GM21423 (cell line): ENCODE results near the gene CHST6.
"Not testable (repeated sequence)": the region's sequence is repeated elsewhere in the genome, so short reads cannot be mapped to it uniquely, and the experiment has no call there.

Experiments
- ATAC-seq: cut with Tn5 transposase; IDR thresholded peaks from one replicate; pipeline ENCODE4 v1.9.1; 2021; ENCODE audit warnings: mild to moderate bottlenecking, moderate library complexity; ENCODE audit not compliant: unreplicated experiment

The CHST6 gene

GRCh38 chr16:75477680-75478473 lies 17.4 kb downstream of the CHST6 start:
- no peak for ATAC-seq

- ATAC-seq: no peak
Observed at GRCh38 chr16:75476817-75477216, 18.4 kb downstream of the CHST6 start.

GRCh38 chr16:75475420-75475847 lies 19.8 kb downstream of the CHST6 start:
- ATAC-seq: no peak

DNA sequence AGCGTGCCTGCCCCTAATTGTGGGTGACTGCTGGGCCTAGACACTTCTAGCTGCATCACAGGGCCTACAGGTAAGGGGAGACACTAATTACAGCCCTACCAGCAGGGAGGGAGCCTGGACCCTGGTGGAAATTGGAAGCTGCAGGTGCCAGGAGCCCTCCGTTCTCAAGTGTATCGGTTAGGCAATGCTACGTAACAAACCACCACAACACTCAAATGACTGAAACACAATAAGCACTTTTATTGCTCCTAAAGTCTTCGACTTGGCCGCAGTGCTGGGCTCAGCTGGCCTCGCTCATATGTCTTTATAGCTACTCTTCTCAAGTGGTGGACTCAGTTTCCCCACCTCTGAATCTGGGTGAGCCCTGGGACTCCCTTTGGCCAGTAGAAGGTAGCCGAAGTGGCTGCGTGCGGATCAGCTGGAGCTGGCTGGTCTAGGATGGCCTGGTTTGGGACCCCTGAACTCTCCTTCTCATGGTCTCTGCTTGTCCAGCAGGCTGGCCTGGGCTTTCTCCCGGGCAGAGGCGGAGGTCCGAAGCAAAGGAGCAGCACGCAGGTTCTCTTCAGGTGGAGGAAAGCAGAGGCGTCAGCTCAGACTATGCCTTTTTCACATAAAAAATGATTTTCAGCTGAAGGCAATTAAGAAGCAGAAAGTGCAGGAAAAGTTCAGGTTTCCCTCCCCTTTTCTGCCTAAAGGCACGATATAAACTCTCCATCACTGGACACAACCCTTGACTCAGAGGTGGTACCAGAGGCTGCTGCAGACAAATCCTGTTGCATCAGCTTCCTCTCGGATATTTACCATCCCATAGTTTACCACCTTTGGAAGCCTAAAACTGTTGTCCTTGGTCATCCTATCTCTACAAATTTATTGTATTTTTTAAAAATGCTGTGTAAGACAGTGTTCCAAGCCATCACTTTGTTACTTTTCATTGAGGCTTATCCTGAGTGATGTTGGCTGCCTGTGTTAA lies 22.0 kb downstream of the CHST6 start:
- ATAC-seq: no peak

DNA sequence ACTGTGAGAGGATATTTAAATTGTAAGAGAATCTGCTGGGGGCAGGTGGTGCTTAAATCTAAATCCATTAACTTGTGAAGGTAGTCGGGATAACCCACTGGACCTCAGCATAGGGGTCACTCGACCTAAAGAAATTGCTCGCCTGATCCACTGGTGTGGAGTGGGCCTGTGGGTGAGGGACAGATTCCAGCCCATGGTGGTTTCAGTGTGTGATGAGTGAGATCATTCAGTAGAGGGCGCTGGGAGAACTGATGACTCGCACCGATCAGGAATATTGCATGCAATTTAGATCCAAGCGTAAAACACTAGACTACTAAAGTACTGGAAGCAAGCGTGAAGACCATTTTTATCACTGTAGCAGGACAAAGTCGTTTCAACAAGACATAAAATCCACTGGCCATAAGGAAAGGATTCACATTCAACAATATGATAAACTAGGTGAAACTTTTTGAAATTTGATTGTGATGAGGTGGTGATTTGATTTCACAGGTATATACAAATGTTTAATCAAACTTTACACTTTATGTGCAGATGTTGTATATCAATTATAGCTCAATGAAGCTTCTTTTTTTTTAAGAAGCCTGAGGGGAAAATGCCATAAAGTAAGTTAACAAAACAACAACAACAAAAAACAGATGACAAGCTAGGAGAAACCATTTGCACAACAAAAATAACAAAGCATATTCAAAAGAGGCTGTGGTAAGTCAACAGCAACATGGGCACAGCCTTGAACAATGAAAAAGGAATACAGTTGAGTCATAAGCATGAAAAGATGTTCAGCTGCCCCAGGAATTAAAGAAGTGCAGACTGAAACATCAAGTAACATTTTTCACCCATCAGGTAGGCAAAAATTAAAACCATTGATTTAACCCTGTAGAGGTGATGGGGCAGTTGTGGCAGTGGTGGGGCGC lies 23.3 kb downstream of the CHST6 start:
- peak; percentile 90 for ATAC-seq

- ATAC-seq: no peak
Observed at GRCh38 chr16:75466760-75467159, 28.5 kb downstream of the CHST6 start.

DNA sequence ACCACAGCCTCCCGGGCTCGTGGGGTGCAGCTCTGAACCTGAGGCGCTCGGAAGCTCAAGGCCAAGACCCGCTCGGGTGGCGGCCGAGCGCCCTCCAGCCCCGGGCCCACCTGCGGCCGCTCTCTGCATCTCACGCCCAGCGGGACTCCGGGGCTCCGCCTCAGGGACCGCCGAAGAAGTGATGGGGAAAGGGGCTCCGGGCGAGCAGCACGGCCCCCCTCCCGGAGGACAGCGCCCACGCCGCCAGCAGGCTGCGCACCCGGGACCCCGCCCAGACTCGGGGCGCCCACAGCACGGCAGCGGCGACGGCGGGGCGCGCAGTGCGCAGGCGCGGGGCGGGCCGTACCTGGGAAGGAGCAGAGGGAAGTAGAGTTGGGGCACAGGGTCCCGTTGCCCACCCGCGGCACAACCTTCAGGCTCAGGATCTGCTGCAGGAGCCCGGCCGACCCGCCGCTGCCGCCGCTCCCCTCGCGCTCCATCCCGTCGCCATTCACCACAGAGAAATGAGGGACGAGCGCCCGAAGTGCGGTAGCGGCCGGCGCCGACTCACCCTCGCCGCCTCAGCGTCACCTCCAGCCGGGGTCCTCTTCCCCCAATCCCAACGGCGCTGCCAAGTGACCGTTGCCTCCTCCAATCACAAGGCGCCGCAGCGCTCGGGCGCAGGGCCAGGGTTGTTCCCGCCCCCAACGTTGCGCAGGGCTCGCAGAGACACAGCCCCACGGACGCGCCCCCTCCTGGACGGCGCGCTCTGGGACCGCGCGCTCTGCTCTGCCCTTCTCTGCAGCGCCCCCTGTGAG lies 30.9 kb downstream of the CHST6 start, which contains the start of gene TMEM170A:
Gene TMEM170A (minus strand): TSS at position 568 of the 797 bp plus-strand sequence. CDS start 89 bp downstream, at position 479.
- peak; percentile 93 for ATAC-seq

GRCh38 chr16:75463389-75464121 lies 31.7 kb downstream of the CHST6 start:
- peak; percentile 16 for ATAC-seq

DNA sequence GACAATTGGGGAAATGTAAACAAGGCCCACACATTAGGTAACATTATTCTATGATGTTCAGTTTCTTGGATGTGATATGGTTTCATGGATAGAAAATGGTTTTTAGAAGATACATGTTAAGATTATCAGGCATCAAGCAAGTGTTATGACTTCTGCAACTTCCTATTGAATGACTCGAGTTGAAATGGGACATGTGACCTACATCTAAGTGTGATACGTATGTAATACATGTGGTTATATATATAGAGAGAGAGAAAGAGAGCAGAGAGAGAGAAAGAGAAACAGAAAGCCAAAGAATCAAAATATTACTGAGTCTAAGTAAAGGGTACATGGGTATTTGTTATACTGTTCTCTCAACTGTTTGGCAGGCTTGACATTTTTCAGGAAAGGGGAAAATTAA lies 32.4 kb downstream of the CHST6 start:
- peak; percentile 19 for ATAC-seq

DNA sequence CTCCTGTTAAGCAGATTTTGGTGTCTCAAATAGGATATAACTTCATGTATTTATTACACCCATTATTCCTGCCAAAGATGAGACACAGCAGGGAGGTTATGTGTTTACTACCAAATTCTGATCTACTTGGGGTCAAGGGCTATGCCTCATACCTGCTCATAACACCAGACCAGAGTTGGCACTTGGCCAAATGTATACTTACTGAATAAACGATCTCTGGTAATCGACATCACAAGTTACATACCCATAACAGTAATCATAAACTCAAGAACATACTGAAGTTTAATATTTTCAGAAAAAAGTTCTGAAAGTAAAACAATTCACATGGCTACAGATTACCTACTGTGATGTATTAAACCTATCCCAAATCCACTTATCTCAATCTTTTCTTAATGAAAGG lies 33.7 kb downstream of the CHST6 start:
- no peak for ATAC-seq

GRCh38 chr16:75460446-75460845 lies 34.8 kb downstream of the CHST6 start:
- ATAC-seq: no peak

- no peak for ATAC-seq
Observed at GRCh38 chr16:75459691-75460090, 35.5 kb downstream of the CHST6 start.

GRCh38 chr16:75458439-75458838 lies 36.8 kb downstream of the CHST6 start:
- no peak for ATAC-seq

DNA sequence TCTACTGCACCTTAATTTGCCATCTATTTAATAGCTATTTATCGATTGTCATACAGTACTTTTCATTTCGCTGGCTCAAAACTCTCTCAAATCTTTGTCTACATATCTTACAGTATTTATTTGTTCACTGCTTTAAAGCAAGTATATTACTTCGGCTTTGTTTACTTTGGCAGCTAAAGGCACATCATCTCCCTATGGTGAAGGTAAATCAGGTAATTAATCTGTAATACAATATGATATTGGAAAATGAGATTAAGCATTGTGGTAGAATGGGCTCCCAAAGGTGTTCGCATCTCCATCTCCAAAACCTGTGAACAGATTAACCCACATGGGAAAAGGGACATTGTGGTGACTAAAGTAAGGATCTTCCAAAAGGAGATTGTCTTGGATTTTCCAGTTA lies 37.2 kb downstream of the CHST6 start:
- ATAC-seq: no peak

GRCh38 chr16:75457485-75458021 lies 37.7 kb downstream of the CHST6 start:
- no peak for ATAC-seq

DNA sequence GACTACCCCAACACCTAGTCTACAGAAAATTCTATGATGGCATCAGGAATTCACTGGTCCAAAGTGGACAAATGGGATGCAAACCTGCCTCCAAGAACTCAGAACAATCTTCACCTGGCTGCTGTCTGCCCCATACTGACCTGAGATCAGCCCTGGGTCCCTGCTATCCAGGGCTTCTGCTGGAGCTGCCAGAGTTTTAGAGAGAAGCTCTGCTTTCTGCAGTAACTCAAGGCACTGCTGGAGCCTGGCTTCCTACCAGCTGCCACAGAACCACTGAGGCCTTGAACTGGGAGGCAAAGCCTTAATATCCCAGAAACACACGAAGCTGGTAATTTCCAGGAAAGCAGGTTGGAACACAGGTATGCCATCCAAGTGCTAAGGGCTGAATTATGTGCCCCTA lies 38.3 kb downstream of the CHST6 start:
- ATAC-seq: no peak

DNA sequence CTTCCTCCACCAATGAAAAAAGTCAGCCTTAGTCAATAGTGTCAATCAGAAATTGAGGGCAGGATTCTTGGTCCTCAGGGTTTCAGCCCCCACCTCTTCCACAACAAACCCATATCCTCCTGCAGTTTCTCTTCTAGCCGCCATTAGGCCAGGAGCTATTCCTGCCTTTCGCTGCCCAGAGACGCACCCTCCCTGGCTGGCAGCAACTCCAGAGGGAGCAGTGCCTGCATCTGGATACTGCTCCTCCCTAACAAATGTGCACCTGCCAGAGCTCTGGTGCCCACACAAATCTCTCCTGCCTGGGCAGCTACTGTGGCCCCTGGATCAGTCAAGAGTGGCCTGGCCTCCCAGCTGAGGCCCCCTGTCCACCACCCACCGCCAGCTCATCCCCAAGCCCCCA lies 38.8 kb downstream of the CHST6 start:
- ATAC-seq: not testable (repeated sequence)

DNA sequence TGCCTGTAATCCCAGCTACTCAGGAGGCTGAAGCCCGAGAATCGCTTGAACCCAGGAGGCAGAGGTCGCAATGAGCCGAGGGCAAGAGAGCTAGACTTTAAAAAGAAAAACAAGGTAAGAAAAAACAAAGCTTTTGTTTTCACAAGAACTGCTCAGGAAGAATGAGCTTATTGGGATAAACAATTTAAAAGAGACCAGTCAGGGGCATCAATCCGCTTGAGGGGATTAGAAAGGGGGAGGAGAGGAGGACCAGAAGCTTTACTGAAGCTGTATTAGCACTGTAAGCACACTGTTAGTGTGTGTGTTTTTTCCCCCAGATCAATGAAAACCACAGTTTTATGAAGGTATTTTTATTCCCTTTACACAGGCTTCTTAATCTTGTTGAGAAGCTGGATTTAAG lies 39.6 kb downstream of the CHST6 start:
- no peak for ATAC-seq
